RWPE1 (cell line): Measurements from ENCODE around the gene RTN4IP1.

Experiments used
- CTCF ChIA-PET: fragments of 350-600 bp; sonication (Branson Sonifier 250); formaldehyde crosslinking; extraction: SDS; loops from one replicate; lab custom pipeline; 2021; lab: Yijun Ruan, JAX
- POLR2A ChIA-PET: fragments of 400-600 bp; formaldehyde crosslinking; extraction: SDS; loops from one replicate; lab custom pipeline; 2020; ENCODE audit warnings: antibody characterized with exemption; ENCODE audit not compliant: low non-redundant PET; lab: Yijun Ruan, JAX
- DNase-seq: peaks from one replicate; pipeline ENCODE4 v3.0.0; 2012; ENCODE audit warnings: low spot score
- H3K27ac ChIP-seq: fragments of 450-650 bp; 2 replicates; pipeline ENCODE4 v1.5.1; 2017
- CTCF ChIP-seq: fragments of 450-650 bp; conservative IDR thresholded peaks from 2 replicates; pipeline ENCODE4 v1.5.1; 2017; ENCODE audit warnings: low read depth, mild to moderate bottlenecking

Gene RTN4IP1

GRCh38 chr6:106538145-106538544 is 91.2 kb downstream of the RTN4IP1 start:
- ChIA-PET POLR2A (no interaction called here), CTCF (interaction anchor here (0.6 kb wide), 1 partner anchor 70 kb away, joined by 3 read pairs; no protein-coding TSS in a partner anchor)
- no peak for TF ChIP-seq CTCF
- H3K27ac ChIP-seq: no peak overlapping the region
- DNase-seq: no peak

- H3K27ac ChIP-seq: no peak overlapping the region
- DNase-seq: no peak
- ChIA-PET POLR2A (no interaction called here), CTCF (no interaction called here)
- TF ChIP-seq CTCF: no peak
Measured at GRCh38 chr6:106537662-106538061, 91.6 kb downstream of the RTN4IP1 start.

- H3K27ac ChIP-seq: no peak overlapping the region
- CTCF ChIA-PET: no interaction called here
- no peak for DNase-seq
- POLR2A ChIA-PET: no interaction called here
- no peak for TF ChIP-seq CTCF
Measured at GRCh38 chr6:106536851-106537250, 92.4 kb downstream of the RTN4IP1 start.

- ChIA-PET POLR2A (no interaction called here), CTCF (no interaction called here)
- no peak for TF ChIP-seq CTCF
- H3K27ac ChIP-seq: no peak overlapping the region
- DNase-seq: no peak
Measured at GRCh38 chr6:106536357-106536756, 92.9 kb downstream of the RTN4IP1 start.

GRCh38 chr6:106535012-106535411 is 94.3 kb downstream of the RTN4IP1 start:
- no peak for TF ChIP-seq CTCF
- no peak for DNase-seq
- no peak overlapping the region for H3K27ac ChIP-seq
- POLR2A ChIA-PET: no interaction called here
- CTCF ChIA-PET: no interaction called here

GRCh38 chr6:106534564-106534982 is 94.7 kb downstream of the RTN4IP1 start:
- ChIA-PET POLR2A (no interaction called here), CTCF (no interaction called here)
- no peak overlapping the region for H3K27ac ChIP-seq
- no peak for DNase-seq
- TF ChIP-seq CTCF: no peak

- H3K27ac ChIP-seq: no peak overlapping the region
- ChIA-PET CTCF (no interaction called here), POLR2A (no interaction called here)
- no peak for DNase-seq
- TF ChIP-seq CTCF: no peak
Measured at GRCh38 chr6:106534004-106534403, 95.3 kb downstream of the RTN4IP1 start.
